PC-3 (cell line): ENCODE measurements around the gene ZNF862.

Experiments used
- EZH2 ChIP-seq: fragments of 300-600 bp; sonication (generic); IDR thresholded peaks from one replicate; pipeline ENCODE4 v1.6.1; 2017; ENCODE audit warnings: antibody characterized with exemption, mild to moderate bottlenecking, low read length; ENCODE audit not compliant: unreplicated experiment
- EZH2phosphoT487 ChIP-seq: fragments of 300-600 bp; sonication (generic); IDR thresholded peaks from 2 replicates; pipeline ENCODE4 v1.6.1; 2018; ENCODE audit warnings: mild to moderate bottlenecking, antibody characterized with exemption, low read length, borderline replicate concordance
- TF ChIP-seq, protein P1 (sequence below): fragments of 300-600 bp; sonication (generic); conservative IDR thresholded peaks from 2 replicates; pipeline ENCODE4 v1.5.1; 2017; ENCODE audit warnings: antibody characterized with exemption, low read depth, mild to moderate bottlenecking, low read length

GRCh38 chr7:149865437-149865836, 27.3 kb downstream of the ZNF862 start:
- TF ChIP-seq, protein P1, sequence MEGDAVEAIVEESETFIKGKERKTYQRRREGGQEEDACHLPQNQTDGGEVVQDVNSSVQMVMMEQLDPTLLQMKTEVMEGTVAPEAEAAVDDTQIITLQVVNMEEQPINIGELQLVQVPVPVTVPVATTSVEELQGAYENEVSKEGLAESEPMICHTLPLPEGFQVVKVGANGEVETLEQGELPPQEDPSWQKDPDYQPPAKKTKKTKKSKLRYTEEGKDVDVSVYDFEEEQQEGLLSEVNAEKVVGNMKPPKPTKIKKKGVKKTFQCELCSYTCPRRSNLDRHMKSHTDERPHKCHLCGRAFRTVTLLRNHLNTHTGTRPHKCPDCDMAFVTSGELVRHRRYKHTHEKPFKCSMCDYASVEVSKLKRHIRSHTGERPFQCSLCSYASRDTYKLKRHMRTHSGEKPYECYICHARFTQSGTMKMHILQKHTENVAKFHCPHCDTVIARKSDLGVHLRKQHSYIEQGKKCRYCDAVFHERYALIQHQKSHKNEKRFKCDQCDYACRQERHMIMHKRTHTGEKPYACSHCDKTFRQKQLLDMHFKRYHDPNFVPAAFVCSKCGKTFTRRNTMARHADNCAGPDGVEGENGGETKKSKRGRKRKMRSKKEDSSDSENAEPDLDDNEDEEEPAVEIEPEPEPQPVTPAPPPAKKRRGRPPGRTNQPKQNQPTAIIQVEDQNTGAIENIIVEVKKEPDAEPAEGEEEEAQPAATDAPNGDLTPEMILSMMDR = no peak
- TF ChIP-seq EZH2phosphoT487 = no peak
- no peak for TF ChIP-seq EZH2
